ENCODE data around the gene DBET. TPM values are rescaled to one million over a fixed set of nuclear protein-coding genes. Genes with fewer than 3 reads are reported as not detected.
"Not testable (repeated sequence)": the region's sequence is repeated elsewhere in the genome, so short reads cannot be mapped to it uniquely, and the experiment has no call there.

Gene DBET
- total RNA-seq, 3 donors from 2014 or later (not counting 1 experiment from before 2014, with no cell fraction given): not detected

DNA sequence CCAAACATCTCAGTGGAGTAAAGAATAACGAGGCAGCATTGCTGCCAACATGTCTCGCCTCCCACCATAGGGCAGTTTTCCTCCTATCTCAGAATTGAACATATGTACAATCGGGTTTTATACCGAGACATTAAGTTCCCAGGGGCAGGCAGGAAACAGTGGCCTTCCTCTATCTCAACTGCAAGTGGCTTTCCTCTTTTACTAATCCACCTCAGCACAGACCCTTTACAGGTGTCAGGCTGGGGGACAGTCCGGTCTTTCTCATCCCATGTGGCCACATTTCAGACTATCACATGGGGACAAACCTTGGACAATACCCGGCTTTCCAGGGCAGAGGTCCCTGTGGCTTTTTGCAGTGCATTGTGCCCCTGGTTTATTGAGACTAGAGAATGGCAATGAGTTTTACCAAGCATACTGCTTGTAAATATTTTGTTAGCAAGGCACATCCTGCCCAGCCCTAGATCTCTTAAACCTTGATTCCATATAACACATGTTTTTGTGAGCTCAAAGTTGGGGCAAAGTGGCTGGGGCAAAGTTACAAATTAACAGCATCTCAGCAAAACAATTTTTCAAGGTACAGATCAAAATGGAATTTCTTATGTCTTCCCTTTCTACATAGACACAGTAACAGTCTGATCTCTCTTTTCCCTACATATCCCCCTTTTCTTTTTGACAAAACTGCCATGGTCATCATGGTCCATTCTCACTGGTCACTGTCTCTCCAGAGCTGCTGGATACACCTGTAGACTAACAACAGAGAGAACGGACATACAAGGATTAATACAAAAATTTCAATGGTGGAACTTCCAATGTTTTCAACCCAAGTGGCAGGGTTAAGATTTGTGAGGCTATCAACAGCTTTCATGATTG, 42.5 kb downstream of the DBET start:
- H3K4me3 ChIP-seq (ENCODE audit: low read length); ATAC-seq; H3K27me3 Mint-ChIP-seq (ENCODE audit: low read depth in 2 of 2); intact Hi-C loops (cut with micrococcal nuclease); H3K36me3 ChIP-seq (ENCODE audit: control insufficient read depth, insufficient read depth, low read length); H3K4me3 Mint-ChIP-seq; H3K4me1 Mint-ChIP-seq; H3K9me3 Mint-ChIP-seq; H3K27ac Mint-ChIP-seq; H3K9me3 ChIP-seq (ENCODE audit: control insufficient read depth, insufficient read depth, low read length); H3K27me3 ChIP-seq (ENCODE audit: control insufficient read depth, insufficient read depth, low read length); H3K36me3 Mint-ChIP-seq; H3K27ac ChIP-seq (ENCODE audit: low read length); H3K4me1 ChIP-seq (ENCODE audit: control insufficient read depth, insufficient read depth, low read length): not testable (repeated sequence)
- WGBS (ENCODE audit: insufficient coverage): 53% methylated on average over 7 of the region's 7 CpGs
- DNase-seq: peak in 1 of 2 donors; percentile 15

GRCh38 chr4:190107766-190108485, 43.6 kb downstream of the DBET start:
- H3K36me3 ChIP-seq (ENCODE audit: control insufficient read depth, insufficient read depth, low read length); H3K27me3 Mint-ChIP-seq (ENCODE audit: low read depth in 2 of 2); H3K4me3 ChIP-seq (ENCODE audit: low read length); intact Hi-C loops (cut with micrococcal nuclease); H3K36me3 Mint-ChIP-seq; ATAC-seq; H3K9me3 Mint-ChIP-seq; H3K9me3 ChIP-seq (ENCODE audit: control insufficient read depth, insufficient read depth, low read length); H3K27ac Mint-ChIP-seq; DNase-seq; H3K27me3 ChIP-seq (ENCODE audit: control insufficient read depth, insufficient read depth, low read length); H3K4me1 Mint-ChIP-seq; H3K27ac ChIP-seq (ENCODE audit: low read length); H3K4me1 ChIP-seq (ENCODE audit: control insufficient read depth, insufficient read depth, low read length); H3K4me3 Mint-ChIP-seq: not testable (repeated sequence)
- 57% methylated on average over 2 of the region's 2 CpGs for WGBS (ENCODE audit: insufficient coverage)

GRCh38 chr4:190108756-190109155, 44.5 kb downstream of the DBET start:
- H3K36me3 Mint-ChIP-seq; H3K9me3 ChIP-seq (ENCODE audit: control insufficient read depth, insufficient read depth, low read length); H3K27me3 ChIP-seq (ENCODE audit: control insufficient read depth, insufficient read depth, low read length); H3K27ac ChIP-seq (ENCODE audit: low read length); H3K4me1 ChIP-seq (ENCODE audit: control insufficient read depth, insufficient read depth, low read length); H3K4me3 Mint-ChIP-seq; ATAC-seq; H3K36me3 ChIP-seq (ENCODE audit: control insufficient read depth, insufficient read depth, low read length); H3K4me3 ChIP-seq (ENCODE audit: low read length); H3K27ac Mint-ChIP-seq; H3K27me3 Mint-ChIP-seq (ENCODE audit: low read depth in 2 of 2); H3K9me3 Mint-ChIP-seq; intact Hi-C loops (cut with micrococcal nuclease); H3K4me1 Mint-ChIP-seq: not testable (repeated sequence)
- WGBS (ENCODE audit: insufficient coverage): 82% methylated on average over 6 of the region's 6 CpGs
- peak in 1 of 2 donors; percentile 13 for DNase-seq

- H3K36me3 Mint-ChIP-seq; H3K9me3 Mint-ChIP-seq; H3K27me3 Mint-ChIP-seq (ENCODE audit: low read depth in 2 of 2); H3K27me3 ChIP-seq (ENCODE audit: control insufficient read depth, insufficient read depth, low read length); DNase-seq; H3K9me3 ChIP-seq (ENCODE audit: control insufficient read depth, insufficient read depth, low read length); H3K4me1 Mint-ChIP-seq; H3K4me3 Mint-ChIP-seq; intact Hi-C loops (cut with micrococcal nuclease); ATAC-seq; H3K4me3 ChIP-seq (ENCODE audit: low read length); H3K36me3 ChIP-seq (ENCODE audit: control insufficient read depth, insufficient read depth, low read length); H3K4me1 ChIP-seq (ENCODE audit: control insufficient read depth, insufficient read depth, low read length); H3K27ac Mint-ChIP-seq; H3K27ac ChIP-seq (ENCODE audit: low read length): not testable (repeated sequence)
- 74% methylated on average over 1 of the region's 1 CpG for WGBS (ENCODE audit: insufficient coverage)
These were observed 45.2 kb downstream of the DBET start for GRCh38 chr4:190109390-190110011.

DNA sequence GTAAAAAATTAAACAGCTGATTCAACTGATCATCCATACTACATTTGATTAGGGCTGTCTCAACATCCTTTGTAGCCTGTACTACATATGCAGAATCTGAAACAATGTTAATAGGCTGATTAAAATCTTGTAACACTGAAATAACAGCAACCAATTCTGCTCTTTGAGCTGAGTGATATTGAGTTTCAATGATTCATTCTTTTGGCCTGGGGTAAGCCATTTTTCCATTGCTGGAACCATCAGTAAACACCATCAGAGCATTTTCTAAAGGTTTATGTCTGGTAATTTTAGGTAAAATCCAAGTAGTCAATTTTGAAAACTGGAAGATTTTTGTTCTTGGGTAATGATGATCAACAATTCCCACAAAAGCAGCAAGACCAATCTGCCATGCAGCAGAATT, 45.7 kb downstream of the DBET start:
- H3K27me3 Mint-ChIP-seq (ENCODE audit: low read depth in 2 of 2); H3K27ac Mint-ChIP-seq; ATAC-seq; H3K9me3 ChIP-seq (ENCODE audit: control insufficient read depth, insufficient read depth, low read length); H3K4me3 Mint-ChIP-seq; H3K4me1 Mint-ChIP-seq; H3K27me3 ChIP-seq (ENCODE audit: control insufficient read depth, insufficient read depth, low read length); H3K36me3 Mint-ChIP-seq; H3K27ac ChIP-seq (ENCODE audit: low read length); H3K36me3 ChIP-seq (ENCODE audit: control insufficient read depth, insufficient read depth, low read length); DNase-seq; H3K4me1 ChIP-seq (ENCODE audit: control insufficient read depth, insufficient read depth, low read length); H3K4me3 ChIP-seq (ENCODE audit: low read length); H3K9me3 Mint-ChIP-seq; intact Hi-C loops (cut with micrococcal nuclease): not testable (repeated sequence)

DNA sequence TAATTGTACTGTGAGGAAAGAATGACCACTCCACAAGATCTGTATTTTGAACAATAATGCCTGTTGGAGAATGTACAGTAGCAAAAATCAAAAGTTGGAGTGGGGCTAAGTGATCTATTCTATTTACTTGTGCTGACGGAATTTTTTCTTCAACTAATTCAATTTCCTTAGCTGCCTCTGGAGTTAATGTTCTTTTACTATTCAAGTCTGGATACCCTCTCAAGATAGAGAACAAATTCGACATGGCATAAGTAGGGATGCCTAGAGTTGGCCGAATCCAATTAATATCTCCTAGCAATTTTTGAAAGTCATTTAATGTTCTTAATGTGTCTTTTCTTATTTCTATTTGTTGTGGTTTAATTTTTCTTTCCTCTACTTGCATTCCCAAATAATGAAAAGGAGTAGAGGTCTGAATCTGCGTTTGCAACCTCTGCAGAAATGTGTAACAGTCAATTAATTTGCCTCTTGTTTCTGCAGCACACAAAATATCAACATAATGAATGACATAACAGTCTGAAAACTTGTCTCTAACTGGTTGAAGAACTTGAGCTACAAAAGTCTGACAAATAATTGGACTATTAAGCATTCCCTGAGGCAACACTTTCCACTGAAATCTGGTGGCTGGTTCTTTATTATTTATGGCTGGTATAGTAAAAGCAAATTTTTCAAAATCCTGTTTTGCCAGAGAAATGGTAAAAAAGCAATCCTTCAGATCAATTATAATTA, 46.4 kb downstream of the DBET start:
- 88% methylated on average over 4 of the region's 4 CpGs for WGBS (ENCODE audit: insufficient coverage)
- DNase-seq; H3K4me1 ChIP-seq (ENCODE audit: control insufficient read depth, insufficient read depth, low read length); H3K4me3 Mint-ChIP-seq; H3K36me3 ChIP-seq (ENCODE audit: control insufficient read depth, insufficient read depth, low read length); H3K27me3 ChIP-seq (ENCODE audit: control insufficient read depth, insufficient read depth, low read length); H3K9me3 ChIP-seq (ENCODE audit: control insufficient read depth, insufficient read depth, low read length); intact Hi-C loops (cut with micrococcal nuclease); H3K9me3 Mint-ChIP-seq; H3K4me3 ChIP-seq (ENCODE audit: low read length); H3K36me3 Mint-ChIP-seq; H3K27me3 Mint-ChIP-seq (ENCODE audit: low read depth in 2 of 2); H3K4me1 Mint-ChIP-seq; H3K27ac Mint-ChIP-seq; ATAC-seq; H3K27ac ChIP-seq (ENCODE audit: low read length): not testable (repeated sequence)

GRCh38 chr4:190112879-190113278, 48.6 kb downstream of the DBET start:
- H3K4me1 Mint-ChIP-seq; intact Hi-C loops (cut with micrococcal nuclease); H3K4me3 Mint-ChIP-seq; ATAC-seq; H3K36me3 Mint-ChIP-seq; H3K4me1 ChIP-seq (ENCODE audit: control insufficient read depth, insufficient read depth, low read length); H3K9me3 ChIP-seq (ENCODE audit: control insufficient read depth, insufficient read depth, low read length); H3K4me3 ChIP-seq (ENCODE audit: low read length); H3K27ac ChIP-seq (ENCODE audit: low read length); H3K27me3 Mint-ChIP-seq (ENCODE audit: low read depth in 2 of 2); H3K27me3 ChIP-seq (ENCODE audit: control insufficient read depth, insufficient read depth, low read length); H3K27ac Mint-ChIP-seq; H3K36me3 ChIP-seq (ENCODE audit: control insufficient read depth, insufficient read depth, low read length); H3K9me3 Mint-ChIP-seq: not testable (repeated sequence)
- 0% methylated on average over 1 of the region's 3 CpGs for WGBS (ENCODE audit: insufficient coverage)
- DNase-seq: peak in 1 of 2 donors; percentile 15
